Measurements from ENCODE around the gene PPARD.

DNA sequence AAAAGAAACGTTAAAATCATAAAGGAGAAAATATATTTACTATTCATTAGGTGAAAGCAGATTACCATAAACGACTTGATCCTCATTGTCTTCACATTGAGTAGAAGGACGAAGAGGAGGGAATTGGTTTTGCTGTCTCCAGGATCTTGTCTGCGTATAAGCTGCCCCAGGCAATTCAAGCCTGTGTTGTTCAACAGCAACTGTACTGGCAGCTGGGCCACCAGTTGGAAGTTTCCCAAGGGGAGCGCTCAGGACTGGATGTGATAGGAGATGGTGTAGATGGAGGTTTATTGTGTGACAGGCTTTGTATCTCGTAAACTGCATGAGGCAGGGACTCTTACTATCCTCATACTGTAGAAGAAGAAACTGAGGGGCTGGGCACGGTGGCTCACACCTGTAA is 105.8 kb downstream of the PPARD start:
- no peak for TF ChIP-seq POLR2A (IDR thresholded peaks at IDR 0.05)
- no peak for TF ChIP-seq EP300 (IDR thresholded peaks at IDR 0.05)
- TF ChIP-seq, protein P1, sequence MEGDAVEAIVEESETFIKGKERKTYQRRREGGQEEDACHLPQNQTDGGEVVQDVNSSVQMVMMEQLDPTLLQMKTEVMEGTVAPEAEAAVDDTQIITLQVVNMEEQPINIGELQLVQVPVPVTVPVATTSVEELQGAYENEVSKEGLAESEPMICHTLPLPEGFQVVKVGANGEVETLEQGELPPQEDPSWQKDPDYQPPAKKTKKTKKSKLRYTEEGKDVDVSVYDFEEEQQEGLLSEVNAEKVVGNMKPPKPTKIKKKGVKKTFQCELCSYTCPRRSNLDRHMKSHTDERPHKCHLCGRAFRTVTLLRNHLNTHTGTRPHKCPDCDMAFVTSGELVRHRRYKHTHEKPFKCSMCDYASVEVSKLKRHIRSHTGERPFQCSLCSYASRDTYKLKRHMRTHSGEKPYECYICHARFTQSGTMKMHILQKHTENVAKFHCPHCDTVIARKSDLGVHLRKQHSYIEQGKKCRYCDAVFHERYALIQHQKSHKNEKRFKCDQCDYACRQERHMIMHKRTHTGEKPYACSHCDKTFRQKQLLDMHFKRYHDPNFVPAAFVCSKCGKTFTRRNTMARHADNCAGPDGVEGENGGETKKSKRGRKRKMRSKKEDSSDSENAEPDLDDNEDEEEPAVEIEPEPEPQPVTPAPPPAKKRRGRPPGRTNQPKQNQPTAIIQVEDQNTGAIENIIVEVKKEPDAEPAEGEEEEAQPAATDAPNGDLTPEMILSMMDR (IDR thresholded peaks at IDR 0.05), result no peak
- TF ChIP-seq POLR2AphosphoS5 (IDR thresholded peaks at IDR 0.05), result no peak

Measured in suprapubic skin (tissue), 4 donors.